ENCODE data around the gene GUCY1B1. TPM values are rescaled to one million over a fixed set of nuclear protein-coding genes. Genes with fewer than 3 reads are reported as not detected.

GUCY1B1 gene
- total RNA-seq, 1 experiment from 2014 or later, result 0.39 TPM

DNA sequence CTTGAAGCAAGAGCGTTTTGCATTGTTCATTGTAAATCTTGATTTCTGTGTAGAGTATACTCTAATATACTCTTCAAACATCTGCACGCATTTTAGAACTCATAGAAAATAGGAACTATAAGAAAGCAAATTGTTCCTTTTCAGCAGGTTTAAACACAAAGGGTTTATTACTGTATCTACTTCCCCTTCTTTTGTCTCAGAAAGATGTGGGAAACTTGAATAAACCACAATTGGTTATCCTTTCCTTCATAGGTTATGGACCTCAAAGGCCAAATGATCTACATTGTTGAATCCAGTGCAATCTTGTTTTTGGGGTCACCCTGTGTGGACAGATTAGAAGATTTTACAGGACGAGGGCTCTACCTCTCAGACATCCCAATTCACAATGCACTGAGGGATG, 46.0 kb upstream of the GUCY1B1 start:
- CTCF ChIA-PET, result no interaction called here
- H4K20me1 ChIP-seq (ENCODE audit: insufficient read depth), result no peaks in the 10 kb centered on the region
- POLR2A ChIA-PET (ENCODE audit: unreplicated experiment), result no interaction called here

GRCh38 chr4:155713911-155714310, 44.9 kb upstream of the GUCY1B1 start:
- H3K4me2 ChIP-seq, result no peak overlapping the region
- no peak overlapping the region for H3K4me3 ChIP-seq
- H3K4me1 ChIP-seq (replicated peaks; ENCODE audit: insufficient read depth), result no peaks in the 10 kb centered on the region
- no peaks in the 10 kb centered on the region for H3F3A ChIP-seq (ENCODE audit: insufficient read depth, low read depth)
- no peaks in the 10 kb centered on the region for H3K9me3 ChIP-seq (ENCODE audit: insufficient read depth, low read depth)
- ChIA-PET CTCF (no interaction called here), POLR2A (ENCODE audit: unreplicated experiment) (no interaction called here)
- H3K36me3 ChIP-seq (ENCODE audit: low read depth), result no peaks in the 10 kb centered on the region
- intact Hi-C loops (cut with micrococcal nuclease; ENCODE audit: unreplicated experiment), result no loop called here
- no peaks in the 10 kb centered on the region for H3K79me2 ChIP-seq (ENCODE audit: low read depth)
- H3K27ac ChIP-seq, result no peak overlapping the region
- no peaks in the 10 kb centered on the region for H3K27me3 ChIP-seq (ENCODE audit: insufficient read depth, low read depth)
- H4K20me1 ChIP-seq (ENCODE audit: insufficient read depth), result no peaks in the 10 kb centered on the region
- H2AFZ ChIP-seq, result no peak overlapping the region
- no peaks in the 10 kb centered on the region for H3K9me2 ChIP-seq (ENCODE audit: insufficient read depth)
- TF ChIP-seq EZH2 (IDR thresholded peaks at IDR 0.05; ENCODE audit: low read depth) (no peak), CTCF (conservative IDR thresholded peaks at IDR 0.05) (no peak)
- no peak for DNase-seq
- no TSS peak for BruUV-seq (replicated peaks)

More for the DNA sequence above, 46.0 kb upstream of the GUCY1B1 start:
- BruUV-seq (replicated peaks), result no TSS peak
- Histone ChIP-seq H3K4me3 (no peak overlapping the region), H3K27me3 (ENCODE audit: insufficient read depth, low read depth) (no peaks in the 10 kb centered on the region), H3K4me1 (replicated peaks; ENCODE audit: insufficient read depth) (no peaks in the 10 kb centered on the region), H3K36me3 (ENCODE audit: low read depth) (no peaks in the 10 kb centered on the region), H2AFZ (no peak overlapping the region), H3K27ac (no peak overlapping the region), H3F3A (ENCODE audit: insufficient read depth, low read depth) (no peaks in the 10 kb centered on the region), H3K9me2 (ENCODE audit: insufficient read depth) (no peaks in the 10 kb centered on the region), H3K9me3 (ENCODE audit: insufficient read depth, low read depth) (no peaks in the 10 kb centered on the region), H3K4me2 (no peak overlapping the region), H3K79me2 (ENCODE audit: low read depth) (no peaks in the 10 kb centered on the region)
- intact Hi-C loops (cut with micrococcal nuclease; ENCODE audit: unreplicated experiment), result no loop called here
- TF ChIP-seq EZH2 (IDR thresholded peaks at IDR 0.05; ENCODE audit: low read depth) (no peak), CTCF (conservative IDR thresholded peaks at IDR 0.05) (no peak)
- no peak for DNase-seq

GRCh38 chr4:155722336-155722735, 36.5 kb upstream of the GUCY1B1 start:
- ChIA-PET POLR2A (ENCODE audit: unreplicated experiment) (no interaction called here), CTCF (no interaction called here)
- no peaks in the 10 kb centered on the region for H3K9me2 ChIP-seq (ENCODE audit: insufficient read depth)
- no peak for TF ChIP-seq EZH2 (IDR thresholded peaks at IDR 0.05; ENCODE audit: low read depth)
- TF ChIP-seq CTCF (conservative IDR thresholded peaks at IDR 0.05), result no peak
- no peak overlapping the region for H3K4me2 ChIP-seq
- no peak overlapping the region for H2AFZ ChIP-seq
- H3K79me2 ChIP-seq (ENCODE audit: low read depth), result no peaks in the 10 kb centered on the region
- H3K4me3 ChIP-seq, result no peak overlapping the region
- H3K4me1 ChIP-seq (replicated peaks; ENCODE audit: insufficient read depth), result no peaks in the 10 kb centered on the region
- no peaks in the 10 kb centered on the region for H4K20me1 ChIP-seq (ENCODE audit: insufficient read depth)
- no peak for DNase-seq
- no peaks in the 10 kb centered on the region for H3K27me3 ChIP-seq (ENCODE audit: insufficient read depth, low read depth)
- intact Hi-C loops (cut with micrococcal nuclease; ENCODE audit: unreplicated experiment), result no loop called here
- BruUV-seq (replicated peaks), result no TSS peak
- H3F3A ChIP-seq (ENCODE audit: insufficient read depth, low read depth), result no peaks in the 10 kb centered on the region
- H3K36me3 ChIP-seq (ENCODE audit: low read depth), result no peaks in the 10 kb centered on the region
- no peaks in the 10 kb centered on the region for H3K9me3 ChIP-seq (ENCODE audit: insufficient read depth, low read depth)
- no peak overlapping the region for H3K27ac ChIP-seq

All from PC-9 (cell line).